NCI-H1048 (cell line): ENCODE measurements around the gene GTSE1.

ENCODE experiments used
- DNase-seq: peaks from one replicate; lab custom pipeline; 2025; lab: John Stamatoyannopoulos, UW

GTSE1 gene

GRCh38 chr22:46366327-46366731 lies 69.7 kb downstream of the GTSE1 start:
- DNase-seq = no peak

GRCh38 chr22:46366801-46367706 lies 70.4 kb downstream of the GTSE1 start:
- no peak for DNase-seq

- DNase-seq = peak; percentile 39
These were observed 71.1 kb downstream of the GTSE1 start for GRCh38 chr22:46367707-46368191.

GRCh38 chr22:46368422-46368821 lies 71.8 kb downstream of the GTSE1 start:
- no peak for DNase-seq

GRCh38 chr22:46368871-46369715 lies 72.4 kb downstream of the GTSE1 start:
- no peak for DNase-seq

- DNase-seq = no peak
These were observed 73.3 kb downstream of the GTSE1 start for GRCh38 chr22:46369716-46370583.

GRCh38 chr22:46370584-46371291 lies 74.1 kb downstream of the GTSE1 start:
- DNase-seq = no peak

- DNase-seq = no peak
These were observed 75.1 kb downstream of the GTSE1 start for GRCh38 chr22:46371623-46372226.

GRCh38 chr22:46372686-46373085 lies 76.0 kb downstream of the GTSE1 start:
- no peak for DNase-seq

- DNase-seq = no peak
These were observed 76.5 kb downstream of the GTSE1 start for GRCh38 chr22:46373159-46373558.

GRCh38 chr22:46373921-46374662 lies 77.4 kb downstream of the GTSE1 start:
- DNase-seq = no peak

- no peak for DNase-seq
These were observed 78.2 kb downstream of the GTSE1 start for GRCh38 chr22:46374663-46375474.

GRCh38 chr22:46376111-46376510 lies 79.4 kb downstream of the GTSE1 start:
- no peak for DNase-seq

- no peak for DNase-seq
These were observed 80.3 kb downstream of the GTSE1 start for GRCh38 chr22:46376908-46377524.

GRCh38 chr22:46377525-46378425 lies 81.1 kb downstream of the GTSE1 start:
- DNase-seq = no peak

GRCh38 chr22:46378426-46379065 lies 81.9 kb downstream of the GTSE1 start:
- no peak for DNase-seq
